ENCODE results near the gene ASB15. TPM values are rescaled to one million over a fixed set of nuclear protein-coding genes. Genes with fewer than 3 reads are reported as not detected.

Gene ASB15
- total RNA-seq, 3 donors from 2014 or later, result 0.15 TPM; not detected in 2

DNA sequence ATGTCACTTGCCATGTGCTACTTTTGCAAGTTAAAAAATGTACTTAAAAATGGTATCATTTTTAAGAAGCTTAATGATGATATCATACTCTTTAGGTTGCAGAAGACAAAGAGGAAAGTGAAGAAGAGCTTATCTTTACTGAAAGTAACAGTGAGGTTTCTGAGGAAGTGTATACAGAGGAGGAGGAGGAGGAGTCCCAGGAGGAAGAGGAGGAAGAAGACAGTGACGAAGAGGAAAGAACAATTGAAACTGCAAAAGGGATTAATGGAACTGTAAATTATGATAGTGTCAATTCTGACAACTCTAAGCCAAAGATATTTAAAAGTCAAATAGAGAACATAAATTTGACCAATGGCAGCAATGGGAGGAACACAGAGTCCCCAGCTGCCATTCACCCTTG is 60.1 kb downstream of the ASB15 start:
- Histone ChIP-seq H3K4me3 (no peak overlapping the region), H3K36me3 (no peaks in the 10 kb centered on the region), H3K27me3 (no peaks in the 10 kb centered on the region), H3K27ac (no peak overlapping the region), H3K4me1 (no peaks in the 10 kb centered on the region), H3K9me3 (no peaks in the 10 kb centered on the region)
- no peak for DNase-seq (ENCODE audit: low spot score in 2 of 2)
- intact Hi-C loops (cut with DNase I; ENCODE audit: low total_unique reads), result no loop called here
- TF ChIP-seq POLR2A (IDR thresholded peaks at IDR 0.05) (no peak), POLR2AphosphoS5 (IDR thresholded peaks at IDR 0.05) (no peak)
- TF ChIP-seq, protein P1, sequence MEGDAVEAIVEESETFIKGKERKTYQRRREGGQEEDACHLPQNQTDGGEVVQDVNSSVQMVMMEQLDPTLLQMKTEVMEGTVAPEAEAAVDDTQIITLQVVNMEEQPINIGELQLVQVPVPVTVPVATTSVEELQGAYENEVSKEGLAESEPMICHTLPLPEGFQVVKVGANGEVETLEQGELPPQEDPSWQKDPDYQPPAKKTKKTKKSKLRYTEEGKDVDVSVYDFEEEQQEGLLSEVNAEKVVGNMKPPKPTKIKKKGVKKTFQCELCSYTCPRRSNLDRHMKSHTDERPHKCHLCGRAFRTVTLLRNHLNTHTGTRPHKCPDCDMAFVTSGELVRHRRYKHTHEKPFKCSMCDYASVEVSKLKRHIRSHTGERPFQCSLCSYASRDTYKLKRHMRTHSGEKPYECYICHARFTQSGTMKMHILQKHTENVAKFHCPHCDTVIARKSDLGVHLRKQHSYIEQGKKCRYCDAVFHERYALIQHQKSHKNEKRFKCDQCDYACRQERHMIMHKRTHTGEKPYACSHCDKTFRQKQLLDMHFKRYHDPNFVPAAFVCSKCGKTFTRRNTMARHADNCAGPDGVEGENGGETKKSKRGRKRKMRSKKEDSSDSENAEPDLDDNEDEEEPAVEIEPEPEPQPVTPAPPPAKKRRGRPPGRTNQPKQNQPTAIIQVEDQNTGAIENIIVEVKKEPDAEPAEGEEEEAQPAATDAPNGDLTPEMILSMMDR (IDR thresholded peaks at IDR 0.05), result no peak

DNA sequence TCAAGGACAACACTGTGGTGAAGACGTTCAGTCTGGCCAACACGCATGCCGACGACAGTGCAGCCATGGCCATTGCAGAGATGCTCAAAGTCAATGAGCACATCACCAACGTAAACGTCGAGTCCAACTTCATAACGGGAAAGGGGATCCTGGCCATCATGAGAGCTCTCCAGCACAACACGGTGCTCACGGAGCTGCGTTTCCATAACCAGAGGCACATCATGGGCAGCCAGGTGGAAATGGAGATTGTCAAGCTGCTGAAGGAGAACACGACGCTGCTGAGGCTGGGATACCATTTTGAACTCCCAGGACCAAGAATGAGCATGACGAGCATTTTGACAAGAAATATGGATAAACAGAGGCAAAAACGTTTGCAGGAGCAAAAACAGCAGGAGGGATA is 60.7 kb downstream of the ASB15 start:
- no peak for TF ChIP-seq POLR2AphosphoS5 (IDR thresholded peaks at IDR 0.05)
- no peak for TF ChIP-seq POLR2A (IDR thresholded peaks at IDR 0.05)
- TF ChIP-seq, protein P1 (IDR thresholded peaks at IDR 0.05), result no peak
- H3K27ac ChIP-seq, result no peak overlapping the region
- no peaks in the 10 kb centered on the region for H3K4me1 ChIP-seq
- H3K9me3 ChIP-seq, result no peaks in the 10 kb centered on the region
- no peaks in the 10 kb centered on the region for H3K27me3 ChIP-seq
- intact Hi-C loops (cut with DNase I; ENCODE audit: low total_unique reads), result no loop called here
- no peak for DNase-seq (ENCODE audit: low spot score in 2 of 2)
- H3K4me3 ChIP-seq, result no peak overlapping the region
- H3K36me3 ChIP-seq, result no peaks in the 10 kb centered on the region

DNA sequence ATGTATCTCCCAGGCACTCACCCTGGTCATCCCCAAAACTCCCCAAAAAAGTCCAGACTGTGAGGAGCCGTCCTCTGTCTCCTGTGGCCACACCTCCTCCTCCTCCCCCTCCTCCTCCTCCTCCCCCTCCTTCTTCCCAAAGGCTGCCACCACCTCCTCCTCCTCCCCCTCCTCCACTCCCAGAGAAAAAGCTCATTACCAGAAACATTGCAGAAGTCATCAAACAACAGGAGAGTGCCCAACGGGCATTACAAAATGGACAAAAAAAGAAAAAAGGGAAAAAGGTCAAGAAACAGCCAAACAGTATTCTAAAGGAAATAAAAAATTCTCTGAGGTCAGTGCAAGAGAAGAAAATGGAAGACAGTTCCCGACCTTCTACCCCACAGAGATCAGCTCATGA is 61.1 kb downstream of the ASB15 start:
- no peak for DNase-seq (ENCODE audit: low spot score in 2 of 2)
- TF ChIP-seq, protein P1 (IDR thresholded peaks at IDR 0.05), result no peak
- TF ChIP-seq POLR2A (IDR thresholded peaks at IDR 0.05) (no peak), POLR2AphosphoS5 (IDR thresholded peaks at IDR 0.05) (no peak)
- no peaks in the 10 kb centered on the region for H3K27me3 ChIP-seq
- intact Hi-C loops (cut with DNase I; ENCODE audit: low total_unique reads), result no loop called here
- H3K36me3 ChIP-seq, result no peaks in the 10 kb centered on the region
- H3K27ac ChIP-seq, result no peak overlapping the region
- H3K4me3 ChIP-seq, result no peak overlapping the region
- H3K9me3 ChIP-seq, result no peaks in the 10 kb centered on the region
- no peaks in the 10 kb centered on the region for H3K4me1 ChIP-seq

DNA sequence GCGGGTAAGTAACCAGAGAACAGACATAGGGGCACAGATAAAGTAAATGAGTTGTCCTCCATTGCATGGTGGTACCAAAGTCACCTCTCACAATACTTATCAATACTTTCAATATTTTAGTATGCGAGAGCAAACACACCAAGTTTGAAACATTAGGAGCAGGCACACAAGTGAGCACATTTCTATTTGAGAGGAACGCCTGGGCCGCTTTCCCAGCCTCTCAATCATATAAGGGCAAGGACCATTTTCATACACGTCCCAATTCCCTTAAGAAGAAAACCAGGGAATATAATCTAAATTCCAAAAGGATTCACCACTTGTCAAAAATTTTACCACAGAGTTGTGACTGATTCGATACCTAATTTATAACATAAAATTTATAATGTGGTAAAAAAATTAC is 61.6 kb downstream of the ASB15 start:
- no peak for DNase-seq (ENCODE audit: low spot score in 2 of 2)
- no peak overlapping the region for H3K27ac ChIP-seq
- intact Hi-C loops (cut with DNase I; ENCODE audit: low total_unique reads), result no loop called here
- no peaks in the 10 kb centered on the region for H3K4me1 ChIP-seq
- H3K27me3 ChIP-seq, result no peaks in the 10 kb centered on the region
- no peaks in the 10 kb centered on the region for H3K36me3 ChIP-seq
- H3K9me3 ChIP-seq, result no peaks in the 10 kb centered on the region
- no peak overlapping the region for H3K4me3 ChIP-seq
- no peak for TF ChIP-seq POLR2AphosphoS5 (IDR thresholded peaks at IDR 0.05)
- TF ChIP-seq POLR2A (IDR thresholded peaks at IDR 0.05), result no peak
- TF ChIP-seq, protein P1 (IDR thresholded peaks at IDR 0.05), result no peak

DNA sequence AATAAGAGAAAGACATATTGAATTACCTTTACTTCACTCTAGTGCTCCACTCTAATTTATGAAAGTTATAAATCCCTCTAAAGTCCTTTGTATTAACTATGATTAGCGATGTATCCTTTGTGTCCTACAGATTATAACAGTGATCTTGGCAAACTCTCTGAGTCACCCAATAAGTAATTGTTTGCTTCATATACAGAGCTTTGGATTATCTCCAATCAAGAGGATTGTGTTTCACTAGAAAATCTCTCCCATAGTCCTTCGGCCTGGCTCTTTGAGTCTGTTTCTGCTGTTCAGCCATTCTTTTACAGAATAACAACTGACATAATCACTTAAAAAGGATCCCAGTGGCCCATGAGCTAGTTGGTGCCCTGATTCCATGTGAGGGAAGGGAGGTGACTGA is 63.5 kb downstream of the ASB15 start:
- Histone ChIP-seq H3K4me1 (no peaks in the 10 kb centered on the region), H3K9me3 (no peaks in the 10 kb centered on the region), H3K36me3 (no peaks in the 10 kb centered on the region), H3K27ac (no peak overlapping the region), H3K4me3 (no peak overlapping the region), H3K27me3 (no peaks in the 10 kb centered on the region)
- DNase-seq (ENCODE audit: low spot score in 2 of 2), result no peak
- intact Hi-C loops (cut with DNase I; ENCODE audit: low total_unique reads), result no loop called here
- TF ChIP-seq POLR2A (IDR thresholded peaks at IDR 0.05) (no peak), POLR2AphosphoS5 (IDR thresholded peaks at IDR 0.05) (no peak)
- TF ChIP-seq, protein P1 (IDR thresholded peaks at IDR 0.05), result no peak
